MCF 10A (cell line): ENCODE measurements around the gene ARHGAP42. TPM values are rescaled to one million over a fixed set of nuclear protein-coding genes. Genes with fewer than 3 reads are reported as not detected.

ENCODE experiments used
- BruUV-seq: library from RNA; stranded (reverse); fragments of 400-500 nt; replicated peaks from 2 replicates; lab custom pipeline; 2021; lab: Mats Ljungman, UMichigan
- CTCF ChIA-PET: fragments of 300-600 bp; sonication (Branson Sonifier 250); formaldehyde crosslinking; extraction: SDS; loops from one replicate; lab custom pipeline; 2021; ENCODE audit warnings: antibody characterized with exemption, inconsistent platforms; lab: Yijun Ruan, JAX
- POLR2A ChIA-PET: fragments of 300-600, 350-650 bp; sonication (Branson Sonifier 250); formaldehyde crosslinking; extraction: SDS; loops from one replicate; lab custom pipeline; 2020; ENCODE audit warnings: antibody characterized with exemption, inconsistent platforms; lab: Yijun Ruan, JAX
- DNase-seq: peaks from one replicate; pipeline ENCODE4 v3.0.0-alpha.2; 2018; ENCODE audit not compliant: unreplicated experiment
- H3K27ac Mint-ChIP-seq: one replicate; pipeline ENCODE4 v1.8.0; 2022; ENCODE audit warnings: mild to moderate bottlenecking, low read depth, mixed read lengths; ENCODE audit not compliant: unreplicated experiment
- H3K27me3 Mint-ChIP-seq: one replicate; pipeline ENCODE4 v1.8.0; 2022; ENCODE audit warnings: mixed read lengths; ENCODE audit not compliant: insufficient read depth, unreplicated experiment
- H3K36me3 Mint-ChIP-seq: one replicate; pipeline ENCODE4 v1.8.0; 2022; ENCODE audit warnings: mild to moderate bottlenecking, moderate library complexity, mixed read lengths; ENCODE audit not compliant: insufficient read depth, unreplicated experiment
- H3K4me1 Mint-ChIP-seq: one replicate; pipeline ENCODE4 v1.8.0; 2022; ENCODE audit warnings: mixed read lengths; ENCODE audit not compliant: insufficient read depth, unreplicated experiment
- H3K4me3 Mint-ChIP-seq: one replicate; pipeline ENCODE4 v1.8.0; 2022; ENCODE audit warnings: mild to moderate bottlenecking, moderate library complexity, mixed read lengths; ENCODE audit not compliant: unreplicated experiment
- H3K9me3 Mint-ChIP-seq: one replicate; pipeline ENCODE4 v1.8.0; 2022; ENCODE audit warnings: mixed read lengths; ENCODE audit not compliant: unreplicated experiment
- CTCF ChIP-seq: fragments of 200-600 bp; IDR thresholded peaks from one replicate; pipeline ENCODE4 v1.8.0; 2022; ENCODE audit warnings: antibody characterized with exemption, mild to moderate bottlenecking; ENCODE audit not compliant: unreplicated experiment
- intact Hi-C: fragments of 100-400 bp; cut with micrococcal nuclease; formaldehyde crosslinking; loops from 2 replicates; pipeline ENCODE4 v1.14.1; 2022
- total RNA-seq: library from RNA; stranded (reverse); gene quantifications from 2 replicates; pipeline ENCODE4 v1.2.3, GENCODE V29; 2022

Gene ARHGAP42
- total RNA-seq, 1 experiment from 2014 or later = 2.5 TPM

DNA sequence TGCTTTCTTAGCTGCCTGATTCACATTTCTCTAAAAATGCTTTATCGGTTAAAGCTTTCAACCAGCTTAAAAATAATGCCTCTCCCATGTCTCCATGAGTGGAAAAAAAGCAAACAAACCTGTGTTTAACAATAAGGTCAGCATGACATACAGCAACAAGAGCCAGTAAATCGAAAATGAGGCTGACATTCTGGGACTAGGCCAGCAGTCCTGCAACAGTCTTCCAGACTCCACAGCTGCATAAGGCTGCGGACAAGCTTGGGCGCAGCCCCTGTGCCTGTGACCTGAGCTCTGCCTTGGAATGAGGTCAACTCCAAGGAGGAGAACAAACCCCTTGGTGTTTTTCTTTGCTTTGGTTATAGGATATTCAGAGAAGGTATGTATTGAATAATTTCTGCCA lies 347.0 kb downstream of the ARHGAP42 start:
- no peak for DNase-seq
- Mint-ChIP-seq H3K27me3 (no peaks in the 10 kb centered on the region), H3K9me3 (no peaks in the 10 kb centered on the region), H3K27ac (no peak overlapping the region), H3K4me3 (no peak overlapping the region), H3K4me1 (no peaks in the 10 kb centered on the region), H3K36me3 (no peaks in the 10 kb centered on the region)
- TF ChIP-seq CTCF = no peak
- ChIA-PET CTCF (interaction anchor here (0.5 to 0.7 kb wide), 2 partner anchors 191 to 1645 kb away, joined by 3 read pairs; no protein-coding TSS in a partner anchor), POLR2A (interaction anchor here (0.9 to 1.6 kb wide), 2 partner anchors 17 to 18 kb away, joined by 3 read pairs; no protein-coding TSS in a partner anchor)
- intact Hi-C loops = no loop called here
- no TSS peak for BruUV-seq

DNA sequence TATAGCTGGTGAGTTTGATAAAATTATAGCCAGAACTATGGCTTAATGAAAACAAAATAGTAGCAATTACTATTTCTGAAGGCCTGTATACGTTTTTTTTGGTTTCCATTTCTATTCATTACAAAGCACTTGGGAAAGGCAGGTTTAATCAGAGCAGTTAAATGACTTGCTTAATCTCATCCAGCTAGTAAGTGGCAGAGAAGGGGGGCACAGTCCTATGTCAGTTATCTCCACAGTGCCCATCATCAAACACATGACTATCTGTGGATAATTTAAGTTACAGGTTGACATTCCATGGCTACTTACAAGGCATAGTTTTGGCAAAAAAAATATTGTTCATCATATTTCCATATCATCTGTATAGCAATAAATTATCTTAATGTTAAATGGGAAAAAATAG lies 348.8 kb downstream of the ARHGAP42 start:
- no peak for TF ChIP-seq CTCF
- DNase-seq = no peak
- intact Hi-C loops = no loop called here
- Mint-ChIP-seq H3K36me3 (no peaks in the 10 kb centered on the region), H3K27ac (no peak overlapping the region), H3K9me3 (no peaks in the 10 kb centered on the region), H3K4me3 (no peak overlapping the region), H3K27me3 (peaks cover 16% of the 10 kb centered on the region), H3K4me1 (no peaks in the 10 kb centered on the region)
- ChIA-PET CTCF (interaction anchor here (1.0 kb wide), 1 partner anchor 45 kb away, joined by 3 read pairs; no protein-coding TSS in a partner anchor), POLR2A (interaction anchor here (0.7 kb wide), 1 partner anchor 270 kb away, joined by 3 read pairs; no protein-coding TSS in a partner anchor)
- BruUV-seq = no TSS peak
